Aorta (tissue), 5 donors: ENCODE data around the gene SLC39A11. TPM values are rescaled to one million over a fixed set of nuclear protein-coding genes. Genes with fewer than 3 reads are reported as not detected.

Experiments used
- ATAC-seq: fragments of 200-7000 bp; cut with Tn5 transposase; one replicate; pipeline ENCODE4 v1.9.1; 2022; ENCODE audit warnings: moderate library complexity; ENCODE audit not compliant: low FRiP score
- DNase-seq, 2 donors: peaks; one replicate each; pipeline ENCODE4 v3.0.0-alpha.2; 2020
- H3K27ac ChIP-seq, 2 donors: one replicate each; pipeline ENCODE4 v1.5.1; 2013; ENCODE audit warnings: low read length in 2 of 2, mild to moderate bottlenecking in 2 of 2, moderate library complexity in 2 of 2, control low read depth in 1 of 2, inconsistent platforms in 1 of 2, low read depth in 1 of 2
- H3K27me3 ChIP-seq, 2 donors: one replicate each; pipeline ENCODE4 v1.6.1; 2013; ENCODE audit warnings: control low read depth in 1 of 2, low read length in 1 of 2, mild to moderate bottlenecking in 1 of 2, moderate library complexity in 1 of 2; ENCODE audit not compliant: insufficient read depth in 2 of 2, control insufficient read depth in 1 of 2
- H3K36me3 ChIP-seq, 2 donors: one replicate each; pipeline ENCODE4 v1.6.1; 2013; ENCODE audit warnings: control low read depth in 1 of 2, low read length in 1 of 2, mild to moderate bottlenecking in 1 of 2; ENCODE audit not compliant: insufficient read depth in 2 of 2, control insufficient read depth in 1 of 2
- H3K4me1 ChIP-seq, 2 donors: one replicate each; pipeline ENCODE4 v1.6.1; 2013; ENCODE audit warnings: low read length in 2 of 2, control low read depth in 1 of 2, mild to moderate bottlenecking in 1 of 2, moderate library complexity in 1 of 2; ENCODE audit not compliant: insufficient read depth in 2 of 2, control insufficient read depth in 1 of 2
- H3K4me3 ChIP-seq, 2 donors: one replicate each; pipeline ENCODE4 v1.5.1; 2013; ENCODE audit warnings: low read length in 2 of 2, control low read depth in 1 of 2, mild to moderate bottlenecking in 1 of 2
- H3K9me3 ChIP-seq: one replicate; pipeline ENCODE4 v1.6.1; 2013; ENCODE audit warnings: mild to moderate bottlenecking, low read length; ENCODE audit not compliant: control insufficient read depth
- WGBS, 2 donors: extraction: QIAGEN DNeasy Blood & Tissue Kit; methylation state at CpG; one replicate each; pipeline ENCODE4 v1.1.7; 2013; 5-methylcytosine and 5-hydroxymethylcytosine counted together
- intact Hi-C, 2 donors: fragments of 100-400 bp; cut with DNase I; formaldehyde crosslinking; loops; one replicate each; pipeline versions ENCODE4 v1.14.2 to v1.15.0; 2022
- polyA plus RNA-seq, 2 donors: library from polyadenylated mRNA; stranded (reverse); fragments of 200-250 nt; gene quantifications; one replicate each; pipeline ENCODE4 v1.2.3, GENCODE V29; 2013
- total RNA-seq, 2 donors: library from RNA; stranded (reverse); fragmentation: NEBNext Ultra II Directional; extraction: Animal tissue kit (Norgen Biotek cat#: 25700); gene quantifications; one replicate each; pipeline ENCODE4 v1.2.1, GENCODE V29; 2021
- donor health status: healthy with polysubstance abuse.
- donor health status: Bipolar disorder and iron deficiency.
- donor health status: DM: no; HTN: no; CAD: no.
- donor health status: DM: no; HTN: no; CAD: no.
- donor health status: DM: yes; HTN: yes; CAD: no.

SLC39A11 gene
- total and polyA plus RNA-seq, 4 donors = 9.3 to 31.8 (median 17.5) TPM

GRCh38 chr17:73119631-73120030 is 27.1 kb upstream of the SLC39A11 start:
- Histone ChIP-seq H3K27me3 (no peaks in the 10 kb centered on the region), H3K4me3 (no peak overlapping the region), H3K27ac (no peak overlapping the region), H3K4me1 (no peaks in the 10 kb centered on the region), H3K36me3 (no peaks in the 10 kb centered on the region), H3K9me3 (no peaks in the 10 kb centered on the region)
- intact Hi-C loops = no loop called here
- 85 to 86% methylated on average over 10 of the region's 10 CpGs for WGBS, 2 donors
- ATAC-seq (no peak), DNase-seq (no peak)

- H3K4me3 ChIP-seq = no peak overlapping the region
- DNase-seq (no peak), ATAC-seq (no peak)
- 41 to 57% methylated on average over 5 of the region's 5 CpGs for WGBS, 2 donors
- no peaks in the 10 kb centered on the region for H3K9me3 ChIP-seq
- no peaks in the 10 kb centered on the region for H3K27me3 ChIP-seq
- intact Hi-C loops = no loop called here
- no peaks in the 10 kb centered on the region for H3K4me1 ChIP-seq
- no peak overlapping the region for H3K27ac ChIP-seq
- no peaks in the 10 kb centered on the region for H3K36me3 ChIP-seq
These were observed 26.5 kb upstream of the SLC39A11 start for GRCh38 chr17:73118951-73119391.

GRCh38 chr17:73118139-73118538 is 25.7 kb upstream of the SLC39A11 start:
- DNase-seq = no peak
- no peaks in the 10 kb centered on the region for H3K27me3 ChIP-seq
- H3K4me3 ChIP-seq = no peak overlapping the region
- no peak overlapping the region for H3K27ac ChIP-seq
- ATAC-seq = no peak
- 92 to 93% methylated on average over 4 of the region's 4 CpGs for WGBS, 2 donors
- intact Hi-C loops = no loop called here
- H3K36me3 ChIP-seq = no peaks in the 10 kb centered on the region
- no peaks in the 10 kb centered on the region for H3K4me1 ChIP-seq
- no peaks in the 10 kb centered on the region for H3K9me3 ChIP-seq

GRCh38 chr17:73112246-73112645 is 19.8 kb upstream of the SLC39A11 start:
- intact Hi-C loops = no loop called here
- WGBS, 2 donors = 86 to 90% methylated on average over 5 of the region's 5 CpGs
- Histone ChIP-seq H3K27me3 (no peaks in the 10 kb centered on the region), H3K36me3 (no peaks in the 10 kb centered on the region), H3K27ac (no peak overlapping the region), H3K4me3 (no peak overlapping the region), H3K4me1 (no peaks in the 10 kb centered on the region), H3K9me3 (no peaks in the 10 kb centered on the region)
- ATAC-seq (no peak), DNase-seq (no peak)

- intact Hi-C loops = no loop called here
These were observed 18.9 kb upstream of the SLC39A11 start for GRCh38 chr17:73111386-73111785.

GRCh38 chr17:73107191-73107590 is 14.7 kb upstream of the SLC39A11 start:
- Histone ChIP-seq H3K27ac (no peak overlapping the region), H3K36me3 (no peaks in the 10 kb centered on the region), H3K4me1 (no peaks in the 10 kb centered on the region), H3K9me3 (peaks cover 1% of the 10 kb centered on the region), H3K4me3 (no peak overlapping the region), H3K27me3 (no peaks in the 10 kb centered on the region)
- intact Hi-C loops = no loop called here
- no peak for ATAC-seq
- no peak for DNase-seq
- WGBS, 2 donors = 17 to 42% methylated on average over 4 of the region's 4 CpGs

More at GRCh38 chr17:73111386-73111785, 18.9 kb upstream of the SLC39A11 start:
- Histone ChIP-seq H3K9me3 (no peaks in the 10 kb centered on the region), H3K4me3 (no peak overlapping the region), H3K4me1 (no peaks in the 10 kb centered on the region), H3K27me3 (no peaks in the 10 kb centered on the region), H3K36me3 (no peaks in the 10 kb centered on the region), H3K27ac (no peak overlapping the region)
- DNase-seq = no peak
- no peak for ATAC-seq
- 91% methylated on average over 6 of the region's 6 CpGs for whole genome bisulfite sequencing, 2 donors

GRCh38 chr17:73105431-73105830 is 12.9 kb upstream of the SLC39A11 start:
- no peak overlapping the region for H3K4me3 ChIP-seq
- H3K27me3 ChIP-seq = no peaks in the 10 kb centered on the region
- DNase-seq (no peak), ATAC-seq (no peak)
- H3K27ac ChIP-seq = no peak overlapping the region
- peaks cover 1% of the 10 kb centered on the region for H3K9me3 ChIP-seq
- H3K36me3 ChIP-seq = no peaks in the 10 kb centered on the region
- no peaks in the 10 kb centered on the region for H3K4me1 ChIP-seq
- WGBS, 2 donors = 93 to 96% methylated on average over 1 of the region's 1 CpG
- intact Hi-C loops = no loop called here

- DNase-seq (no peak), ATAC-seq (no peak)
- Histone ChIP-seq H3K9me3 (peaks cover 1% of the 10 kb centered on the region), H3K4me1 (no peaks in the 10 kb centered on the region), H3K4me3 (no peak overlapping the region), H3K27ac (no peak overlapping the region), H3K27me3 (no peaks in the 10 kb centered on the region), H3K36me3 (no peaks in the 10 kb centered on the region)
- intact Hi-C loops = no loop called here
- 95 to 98% methylated on average over 3 of the region's 3 CpGs for WGBS, 2 donors
These were observed 12.0 kb upstream of the SLC39A11 start for GRCh38 chr17:73104450-73104849.

GRCh38 chr17:73103641-73104335 is 11.3 kb upstream of the SLC39A11 start:
- no peak overlapping the region for H3K4me3 ChIP-seq
- H3K4me1 ChIP-seq = no peaks in the 10 kb centered on the region
- 93 to 94% methylated on average over 12 of the region's 12 CpGs for WGBS, 2 donors
- no peak overlapping the region for H3K27ac ChIP-seq
- peaks cover 1% of the 10 kb centered on the region for H3K9me3 ChIP-seq
- H3K27me3 ChIP-seq = no peaks in the 10 kb centered on the region
- intact Hi-C loops = no loop called here
- ATAC-seq (no peak), DNase-seq (no peak)
- H3K36me3 ChIP-seq = no peaks in the 10 kb centered on the region
